HCT116 (cell line): ENCODE measurements around the gene ASIP. TPM values are rescaled to one million over a fixed set of nuclear protein-coding genes. Genes with fewer than 3 reads are reported as not detected.

Experiments
- ATAC-seq: fragments of 200-7000 bp; cut with Tn5 transposase; 2 replicates; pipeline ENCODE4 v1.9.1; 2020; ENCODE audit warnings: mild to moderate bottlenecking, moderate library complexity
- BruUV-seq: library from RNA; stranded (reverse); fragments of 400-500 nt; replicated peaks from 2 replicates; lab custom pipeline; 2021; lab: Mats Ljungman, UMichigan
- CTCF ChIA-PET: fragments of 300-600 bp; sonication (Branson Sonifier 250); formaldehyde crosslinking; loops from one replicate; lab custom pipeline; 2021; ENCODE audit warnings: antibody characterized with exemption; lab: Charles Lee
- POLR2A ChIA-PET: fragments of 300-600, 350-600 bp; sonication (Branson Sonifier 250); formaldehyde crosslinking; loops from one replicate; lab custom pipeline; 2021; ENCODE audit warnings: antibody characterized with exemption; lab: Charles Lee
- RAD21 ChIA-PET, 2 experiments: fragments of 300-600 bp; sonication (Branson Sonifier 250); formaldehyde crosslinking; loops; one replicate each; lab custom pipeline; 2023; ENCODE audit warnings: low total read pairs in 2 of 2; ENCODE audit not compliant: uncharacterized antibody in 2 of 2, unreplicated experiment in 2 of 2, low non-redundant PET in 1 of 2; lab: Charles Lee
- DNase-seq: peaks from one replicate; pipeline ENCODE4 v3.0.0-alpha.2; 2010; ENCODE audit warnings: low read depth, low spot score
- H2AFZ ChIP-seq: fragments of 200-600 bp; shearing (Covaris generic), sonication (generic); 2 replicates; pipeline ENCODE4 v1.6.1; 2017; ENCODE audit warnings: low read depth, mixed run types, mixed read lengths, antibody characterized with exemption, low read length; ENCODE audit not compliant: poor library complexity, severe bottlenecking
- H3K27ac ChIP-seq: 2 replicates; pipeline ENCODE4 v1.5.1; 2012; ENCODE audit warnings: low read depth, low read length
- H3K27me3 ChIP-seq: fragments of 200-600 bp; sonication (generic); 2 replicates; pipeline ENCODE4 v1.6.1; 2016; ENCODE audit warnings: mixed run types, low read length, mixed read lengths; ENCODE audit not compliant: insufficient read depth
- H3K36me3 ChIP-seq, 2 experiments: fragments of 200-500 bp in 1 of 2; fragments of 200-600 bp in 1 of 2; sonication (Bioruptor generic) in 1 of 2; sonication (generic) in 1 of 2; 2 replicates each; pipeline versions ENCODE4 v1.5.1 to v1.6.1; 2014 to 2016; ENCODE audit warnings: low read length in 2 of 2, inconsistent platforms in 1 of 2, mixed read lengths in 1 of 2, mixed run types in 1 of 2; ENCODE audit not compliant: insufficient read depth in 2 of 2, control insufficient read depth in 1 of 2
- H3K4me1 ChIP-seq, 2 experiments: fragments of 200-600 bp in 1 of 2; sonication (generic) in 1 of 2; 2 replicates each; pipeline versions ENCODE4 v1.5.1 to v1.6.1; 2012 to 2017; ENCODE audit warnings: low read length in 2 of 2, inconsistent platforms in 1 of 2, mild to moderate bottlenecking in 1 of 2, mixed read lengths in 1 of 2, mixed run types in 1 of 2, moderate library complexity in 1 of 2; ENCODE audit not compliant: insufficient read depth in 2 of 2, control insufficient read depth in 1 of 2
- H3K4me2 ChIP-seq: fragments of 200-600 bp; sonication (generic); 2 replicates; pipeline ENCODE4 v1.6.1; 2017; ENCODE audit warnings: mixed run types, low read length, mixed read lengths
- H3K4me3 ChIP-seq, 2 experiments: fragments of 200-600 bp in 1 of 2; sonication (generic) in 1 of 2; replicated peaks in 1 of 2; 2 replicates each; pipeline ENCODE4 v1.5.1; 2011 to 2016; ENCODE audit warnings: low read length in 2 of 2, control low read depth in 1 of 2, low read depth in 1 of 2, mild to moderate bottlenecking in 1 of 2, mixed read lengths in 1 of 2, mixed run types in 1 of 2
- H3K79me2 ChIP-seq: fragments of 200-600 bp; sonication (generic); 2 replicates; pipeline ENCODE4 v1.6.1; 2017; ENCODE audit warnings: mild to moderate bottlenecking, mixed run types, low read length, moderate library complexity, mixed read lengths; ENCODE audit not compliant: insufficient read depth
- H3K9ac ChIP-seq: fragments of 200-600 bp; sonication (generic); 2 replicates; pipeline ENCODE4 v1.6.1; 2016; ENCODE audit warnings: low read length, mixed read lengths
- H3K9me2 ChIP-seq: fragments of 200-600 bp; sonication (generic), shearing (Covaris generic); 2 replicates; pipeline ENCODE4 v1.6.1; 2017; ENCODE audit warnings: mixed run types, mild to moderate bottlenecking, moderate library complexity; ENCODE audit not compliant: insufficient read depth
- H3K9me3 ChIP-seq, 2 experiments: fragments of 200-500 bp in 1 of 2; fragments of 200-600 bp in 1 of 2; sonication (Bioruptor generic) in 1 of 2; sonication (generic) in 1 of 2; 2 replicates each; pipeline ENCODE4 v1.6.1; 2014 to 2017; ENCODE audit warnings: low read length in 2 of 2, mixed read lengths in 2 of 2, inconsistent platforms in 1 of 2, low read depth in 1 of 2, mild to moderate bottlenecking in 1 of 2, mixed run types in 1 of 2, moderate library complexity in 1 of 2; ENCODE audit not compliant: control insufficient read depth in 1 of 2, insufficient read depth in 1 of 2
- H4K20me1 ChIP-seq: fragments of 200-600 bp; sonication (generic), shearing (Covaris generic); 2 replicates; pipeline ENCODE4 v1.6.1; 2017; ENCODE audit warnings: mixed run types, mild to moderate bottlenecking, moderate library complexity; ENCODE audit not compliant: insufficient read depth
- CEBPB ChIP-seq: IDR thresholded peaks from 2 replicates; pipeline ENCODE4 v1.6.1; 2012; ENCODE audit warnings: low read depth
- CTCF ChIP-seq, 3 experiments: fragments of 200-600 bp in 1 of 3; sonication (generic) in 1 of 3; IDR thresholded peaks in 2 of 3; conservative IDR thresholded peaks in 1 of 3; 2 replicates each; pipeline ENCODE4 v1.5.1; 2012 to 2017; ENCODE audit warnings: low read depth in 2 of 3, low read length in 2 of 3, antibody characterized with exemption in 1 of 3, borderline replicate concordance in 1 of 3, control low read depth in 1 of 3, mild to moderate bottlenecking in 1 of 3, mixed read lengths in 1 of 3, mixed run types in 1 of 3, moderate library complexity in 1 of 3; ENCODE audit not compliant: insufficient read depth in 1 of 3
- EGR1 ChIP-seq: IDR thresholded peaks from 2 replicates; pipeline ENCODE4 v1.6.1; 2012; ENCODE audit warnings: low read depth
- ELF1 ChIP-seq: IDR thresholded peaks from 2 replicates; pipeline ENCODE4 v1.6.1; 2012; ENCODE audit warnings: low read depth, borderline replicate concordance
- FOSL1 ChIP-seq: IDR thresholded peaks from 2 replicates; pipeline ENCODE4 v1.6.1; 2012; ENCODE audit warnings: low read depth
- JUND ChIP-seq: IDR thresholded peaks from 2 replicates; pipeline ENCODE4 v1.6.1; 2012
- MAX ChIP-seq: IDR thresholded peaks from 2 replicates; pipeline ENCODE4 v1.6.1; 2012
- POLR2A ChIP-seq: IDR thresholded peaks from 2 replicates; pipeline ENCODE4 v1.7.0; 2011; ENCODE audit warnings: borderline replicate concordance; ENCODE audit not compliant: insufficient read depth, insufficient read length; ENCODE audit errors: extremely low read depth
- POLR2AphosphoS5 ChIP-seq: IDR thresholded peaks from 2 replicates; pipeline ENCODE4 v1.6.1; 2011; ENCODE audit warnings: mild to moderate bottlenecking, low read depth, low read length, moderate library complexity
- RAD21 ChIP-seq: IDR thresholded peaks from 2 replicates; pipeline ENCODE4 v1.6.1; 2012; ENCODE audit warnings: low read depth, mild to moderate bottlenecking
- REST ChIP-seq: IDR thresholded peaks from 2 replicates; pipeline ENCODE4 v1.6.1; 2012; ENCODE audit warnings: low read depth
- SP1 ChIP-seq: IDR thresholded peaks from 2 replicates; pipeline ENCODE4 v1.6.1; 2012; ENCODE audit warnings: low read depth
- SRF ChIP-seq: IDR thresholded peaks from 2 replicates; pipeline ENCODE4 v1.6.1; 2012; ENCODE audit warnings: low read depth
- TCF7L2 ChIP-seq: IDR thresholded peaks from 2 replicates; pipeline ENCODE4 v1.7.0; 2011; ENCODE audit warnings: borderline replicate concordance, inconsistent platforms; ENCODE audit not compliant: insufficient read depth, insufficient read length; ENCODE audit errors: extremely low read depth
- YY1 ChIP-seq: IDR thresholded peaks from 2 replicates; pipeline ENCODE4 v1.6.1; 2011; ENCODE audit warnings: low read length, low read depth, moderate library complexity, mild to moderate bottlenecking; ENCODE audit not compliant: insufficient replicate concordance; ENCODE audit errors: extremely low read depth
- ZBTB33 ChIP-seq: IDR thresholded peaks from 2 replicates; pipeline ENCODE4 v1.6.1; 2011; ENCODE audit warnings: mild to moderate bottlenecking, low read length, moderate library complexity; ENCODE audit not compliant: insufficient replicate concordance; ENCODE audit errors: extremely low read depth
- ZFX ChIP-seq: fragments of 450-650 bp; IDR thresholded peaks from 2 replicates; pipeline ENCODE4 v1.6.1; 2017
- intact Hi-C: fragments of 100-400 bp; cut with micrococcal nuclease; formaldehyde crosslinking; loops from 2 replicates; pipeline ENCODE4 v1.10.0; 2022
- total RNA-seq: library from RNA; stranded (reverse); gene quantifications from one replicate; pipeline ENCODE4 v1.2.1, GENCODE V29; 2021; ENCODE audit not compliant: unreplicated experiment

ASIP gene
- total RNA-seq, 1 experiment from 2014 or later, result not detected

GRCh38 chr20:34209111-34209510, 32.1 kb upstream of the ASIP start:
- intact Hi-C loops, result no loop called here
- no peak overlapping the region for H3K9ac ChIP-seq
- ChIA-PET POLR2A (no interaction called here), CTCF (no interaction called here), RAD21 (no interaction called here)
- no peak overlapping the region for H3K4me2 ChIP-seq
- no peaks in the 10 kb centered on the region for H4K20me1 ChIP-seq
- H2AFZ ChIP-seq, result no peak overlapping the region
- H3K36me3 ChIP-seq, result no peaks in the 10 kb centered on the region
- TF ChIP-seq FOSL1 (no peak), SRF (no peak), ZBTB33 (no peak), ELF1 (no peak), REST (no peak), YY1 (no peak), SP1 (no peak), CTCF (IDR thresholded peaks at IDR 0.05 in 2 of 3, conservative IDR thresholded peaks at IDR 0.05 in 1 of 3; ENCODE audit: borderline replicate concordance in 1 of 3, insufficient read depth in 1 of 3, low read depth in 2 of 3, low read length in 2 of 3) (no peak), RAD21 (no peak), EGR1 (no peak), ZFX (no peak), POLR2AphosphoS5 (no peak), TCF7L2 (no peak), MAX (no peak), JUND (no peak), CEBPB (no peak), POLR2A (no peak)
- no peak for ATAC-seq
- no peak for DNase-seq
- H3K4me3 ChIP-seq, result no peak overlapping the region
- peaks cover 0 to 5% of the 10 kb centered on the region in 2 experiments; a peak in 2 of 4 replicates for H3K9me3 ChIP-seq
- no peak overlapping the region for H3K27ac ChIP-seq
- H3K9me2 ChIP-seq, result no peaks in the 10 kb centered on the region
- BruUV-seq, result no TSS peak
- H3K27me3 ChIP-seq, result no peaks in the 10 kb centered on the region
- no peaks in the 10 kb centered on the region for H3K79me2 ChIP-seq
- no peaks in the 10 kb centered on the region for H3K4me1 ChIP-seq
